HG03571 (cell line): Measurements from ENCODE around the gene CLEC16A.

Experiments used
- ATAC-seq: cut with Tn5 transposase; IDR thresholded peaks from one replicate; pipeline ENCODE4 v1.9.1; 2021; ENCODE audit not compliant: unreplicated experiment

The CLEC16A gene, protein sequence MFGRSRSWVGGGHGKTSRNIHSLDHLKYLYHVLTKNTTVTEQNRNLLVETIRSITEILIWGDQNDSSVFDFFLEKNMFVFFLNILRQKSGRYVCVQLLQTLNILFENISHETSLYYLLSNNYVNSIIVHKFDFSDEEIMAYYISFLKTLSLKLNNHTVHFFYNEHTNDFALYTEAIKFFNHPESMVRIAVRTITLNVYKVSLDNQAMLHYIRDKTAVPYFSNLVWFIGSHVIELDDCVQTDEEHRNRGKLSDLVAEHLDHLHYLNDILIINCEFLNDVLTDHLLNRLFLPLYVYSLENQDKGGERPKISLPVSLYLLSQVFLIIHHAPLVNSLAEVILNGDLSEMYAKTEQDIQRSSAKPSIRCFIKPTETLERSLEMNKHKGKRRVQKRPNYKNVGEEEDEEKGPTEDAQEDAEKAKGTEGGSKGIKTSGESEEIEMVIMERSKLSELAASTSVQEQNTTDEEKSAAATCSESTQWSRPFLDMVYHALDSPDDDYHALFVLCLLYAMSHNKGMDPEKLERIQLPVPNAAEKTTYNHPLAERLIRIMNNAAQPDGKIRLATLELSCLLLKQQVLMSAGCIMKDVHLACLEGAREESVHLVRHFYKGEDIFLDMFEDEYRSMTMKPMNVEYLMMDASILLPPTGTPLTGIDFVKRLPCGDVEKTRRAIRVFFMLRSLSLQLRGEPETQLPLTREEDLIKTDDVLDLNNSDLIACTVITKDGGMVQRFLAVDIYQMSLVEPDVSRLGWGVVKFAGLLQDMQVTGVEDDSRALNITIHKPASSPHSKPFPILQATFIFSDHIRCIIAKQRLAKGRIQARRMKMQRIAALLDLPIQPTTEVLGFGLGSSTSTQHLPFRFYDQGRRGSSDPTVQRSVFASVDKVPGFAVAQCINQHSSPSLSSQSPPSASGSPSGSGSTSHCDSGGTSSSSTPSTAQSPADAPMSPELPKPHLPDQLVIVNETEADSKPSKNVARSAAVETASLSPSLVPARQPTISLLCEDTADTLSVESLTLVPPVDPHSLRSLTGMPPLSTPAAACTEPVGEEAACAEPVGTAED

DNA sequence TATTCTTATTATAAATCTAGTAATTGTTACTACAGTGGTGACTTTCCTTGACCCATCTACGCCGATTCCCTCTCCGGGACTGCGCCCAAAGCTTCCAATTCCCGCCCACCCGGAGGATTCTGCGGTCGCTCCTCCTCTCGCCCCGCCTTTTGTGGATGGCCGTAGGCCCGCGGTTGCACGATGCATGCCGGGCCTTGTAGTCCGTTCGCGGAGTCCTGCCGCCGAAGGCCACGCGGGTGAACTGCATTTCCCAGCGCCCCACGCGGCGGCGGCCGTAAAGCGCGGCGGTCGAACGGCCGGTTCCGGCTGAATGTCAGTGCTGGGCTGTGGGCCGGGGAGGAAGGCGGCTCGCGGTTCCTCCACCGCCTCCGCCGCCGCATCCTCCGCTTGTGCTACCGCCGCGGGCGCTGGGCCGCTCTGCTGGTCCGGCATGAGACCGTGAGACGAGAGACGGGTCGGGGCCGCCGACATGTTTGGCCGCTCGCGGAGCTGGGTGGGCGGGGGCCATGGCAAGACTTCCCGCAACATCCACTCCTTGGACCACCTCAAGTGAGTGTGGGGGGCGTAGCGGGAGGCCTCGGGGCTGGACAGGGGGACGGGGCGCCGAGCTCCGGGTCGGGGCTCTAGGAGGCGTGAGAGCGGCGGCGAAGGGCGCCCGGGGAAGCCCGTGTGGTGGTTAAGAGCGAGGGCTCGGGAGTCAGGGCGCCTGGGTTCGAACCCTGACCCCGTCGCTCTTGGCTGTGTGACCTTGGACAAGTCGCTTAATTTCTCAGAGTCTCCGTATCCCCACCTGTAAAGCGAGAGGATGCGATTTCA is at the start of gene CLEC16A:
CLEC16A (plus strand) TSS at position 316 of the 816 bp plus-strand sequence; CDS start at position 470, 154 bp downstream.
- ATAC-seq = peak; percentile 63

DNA sequence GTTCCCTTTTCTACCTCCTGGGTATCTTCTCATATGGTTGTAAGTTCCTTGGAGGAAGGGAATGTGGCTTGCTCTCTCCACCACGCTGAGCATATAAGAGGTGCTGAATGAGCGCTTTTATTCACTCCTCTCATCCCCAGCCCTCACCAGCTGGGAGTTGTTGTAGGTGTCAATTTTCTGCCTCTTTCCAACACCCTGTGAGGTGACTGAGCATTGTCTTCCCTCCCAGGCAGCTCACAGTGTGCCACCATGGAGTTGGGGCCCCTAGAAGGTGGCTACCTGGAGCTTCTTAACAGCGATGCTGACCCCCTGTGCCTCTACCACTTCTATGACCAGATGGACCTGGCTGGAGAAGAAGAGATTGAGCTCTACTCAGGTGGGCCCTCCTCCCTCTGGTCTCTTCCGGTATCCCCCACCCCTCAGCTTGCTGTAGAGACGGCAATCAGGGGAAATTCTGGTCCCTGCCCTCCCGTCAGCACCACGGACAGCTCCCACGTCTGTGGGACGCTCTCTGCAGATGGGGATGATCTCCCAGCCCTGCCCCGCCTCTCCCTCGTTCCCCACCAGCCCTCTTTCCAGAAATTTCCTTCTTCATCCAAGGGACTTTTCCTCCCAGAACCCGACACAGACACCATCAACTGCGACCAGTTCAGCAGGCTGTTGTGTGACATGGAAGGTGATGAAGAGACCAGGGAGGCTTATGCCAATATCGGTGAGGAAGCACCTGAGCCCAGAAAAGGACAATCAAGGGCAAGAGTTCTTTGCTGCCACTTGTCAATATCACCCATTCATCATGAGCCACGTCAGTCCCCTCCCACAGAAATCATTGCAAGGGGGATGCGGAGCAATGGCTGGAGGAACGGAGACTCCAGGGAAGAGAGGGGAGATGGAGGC is 49.1 kb upstream of the CLEC16A start:
- ATAC-seq = no peak

DNA sequence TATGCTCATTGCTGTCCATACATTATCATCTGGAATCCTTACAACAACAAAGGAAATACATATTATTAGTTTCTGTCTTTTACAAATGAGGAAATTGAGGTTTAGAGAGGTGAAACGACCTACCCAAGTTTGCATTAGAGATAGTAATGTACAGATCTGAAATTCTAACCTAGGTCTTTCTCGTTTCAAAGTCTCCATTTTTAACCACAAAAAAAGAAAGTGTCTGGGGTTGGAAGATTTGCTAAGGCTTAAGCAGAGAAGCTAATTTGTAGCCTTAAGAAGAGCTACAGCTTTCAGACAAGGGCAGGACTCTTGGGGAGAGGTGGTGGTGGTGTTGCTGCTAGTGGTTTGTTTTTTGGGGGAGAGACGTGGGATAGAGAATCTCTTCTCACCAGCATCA is 48.2 kb upstream of the CLEC16A start:
- no peak for ATAC-seq

DNA sequence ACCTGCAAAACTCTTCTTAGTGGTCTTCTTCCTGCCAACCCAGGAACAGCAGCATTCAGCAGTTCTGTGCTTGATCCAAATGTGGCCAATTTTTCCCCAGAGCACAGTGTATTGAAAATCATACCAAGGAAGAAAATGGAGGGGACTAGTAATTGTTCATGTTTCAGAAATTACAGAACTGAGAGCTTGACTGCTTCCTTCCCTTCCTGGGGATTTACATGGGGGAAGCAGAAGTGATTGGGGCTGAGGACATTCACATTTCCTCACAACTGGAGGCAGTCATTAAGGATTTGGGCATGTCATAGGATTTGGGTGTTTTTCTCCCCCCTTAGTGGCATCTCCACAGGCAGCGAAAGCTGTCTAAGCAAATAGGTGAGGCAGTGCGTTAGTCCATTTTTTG is 47.6 kb upstream of the CLEC16A start:
- ATAC-seq = no peak

DNA sequence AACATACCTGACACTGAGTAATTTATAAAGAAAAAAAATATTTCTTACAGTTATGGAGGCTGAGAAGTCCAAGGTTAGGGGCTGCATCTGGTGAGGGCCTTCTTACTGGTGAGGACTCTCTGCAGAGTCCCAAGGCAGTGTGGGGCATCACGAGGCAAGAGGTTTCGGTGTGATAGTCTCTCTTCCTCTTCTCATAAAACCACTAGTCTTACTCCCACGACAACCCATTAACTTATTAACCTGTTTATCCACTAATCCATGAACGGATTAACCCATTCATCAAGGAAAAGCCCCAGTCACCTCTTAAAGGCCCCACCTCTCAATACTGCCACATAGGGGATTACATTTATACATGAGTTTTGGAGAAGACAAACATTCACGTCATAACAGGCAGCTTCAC is 47.2 kb upstream of the CLEC16A start:
- peak; percentile 58 for ATAC-seq

DNA sequence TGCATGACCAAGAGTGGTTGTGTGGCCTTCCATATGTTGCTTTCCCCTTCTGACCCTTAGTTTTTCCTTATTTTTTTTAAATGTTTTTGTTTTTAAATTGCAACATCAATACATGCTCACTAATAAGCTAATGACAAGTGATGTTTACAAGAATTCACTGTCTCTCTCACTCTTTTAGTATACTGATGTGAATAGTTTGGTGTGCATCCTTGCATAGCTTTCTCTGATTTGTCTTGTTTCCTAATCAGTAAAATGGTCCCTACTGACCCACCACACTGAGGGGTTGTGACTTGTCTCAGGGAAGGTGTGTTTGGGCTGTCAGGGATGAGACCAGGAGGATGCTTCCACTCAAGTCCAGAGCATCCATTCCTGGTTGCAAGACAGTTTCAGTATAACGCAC is 41.4 kb upstream of the CLEC16A start:
- ATAC-seq = no peak

DNA sequence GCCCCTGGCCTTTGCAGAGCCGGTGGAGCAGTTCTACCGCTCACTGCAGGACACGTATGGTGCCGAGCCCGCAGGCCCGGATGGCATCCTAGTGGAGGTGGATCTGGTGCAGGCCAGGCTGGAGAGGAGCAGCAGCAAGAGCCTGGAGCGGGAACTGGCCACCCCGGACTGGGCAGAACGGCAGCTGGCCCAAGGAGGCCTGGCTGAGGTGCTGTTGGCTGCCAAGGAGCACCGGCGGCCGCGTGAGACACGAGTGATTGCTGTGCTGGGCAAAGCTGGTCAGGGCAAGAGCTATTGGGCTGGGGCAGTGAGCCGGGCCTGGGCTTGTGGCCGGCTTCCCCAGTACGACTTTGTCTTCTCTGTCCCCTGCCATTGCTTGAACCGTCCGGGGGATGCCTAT is 37.9 kb upstream of the CLEC16A start:
- ATAC-seq = no peak

DNA sequence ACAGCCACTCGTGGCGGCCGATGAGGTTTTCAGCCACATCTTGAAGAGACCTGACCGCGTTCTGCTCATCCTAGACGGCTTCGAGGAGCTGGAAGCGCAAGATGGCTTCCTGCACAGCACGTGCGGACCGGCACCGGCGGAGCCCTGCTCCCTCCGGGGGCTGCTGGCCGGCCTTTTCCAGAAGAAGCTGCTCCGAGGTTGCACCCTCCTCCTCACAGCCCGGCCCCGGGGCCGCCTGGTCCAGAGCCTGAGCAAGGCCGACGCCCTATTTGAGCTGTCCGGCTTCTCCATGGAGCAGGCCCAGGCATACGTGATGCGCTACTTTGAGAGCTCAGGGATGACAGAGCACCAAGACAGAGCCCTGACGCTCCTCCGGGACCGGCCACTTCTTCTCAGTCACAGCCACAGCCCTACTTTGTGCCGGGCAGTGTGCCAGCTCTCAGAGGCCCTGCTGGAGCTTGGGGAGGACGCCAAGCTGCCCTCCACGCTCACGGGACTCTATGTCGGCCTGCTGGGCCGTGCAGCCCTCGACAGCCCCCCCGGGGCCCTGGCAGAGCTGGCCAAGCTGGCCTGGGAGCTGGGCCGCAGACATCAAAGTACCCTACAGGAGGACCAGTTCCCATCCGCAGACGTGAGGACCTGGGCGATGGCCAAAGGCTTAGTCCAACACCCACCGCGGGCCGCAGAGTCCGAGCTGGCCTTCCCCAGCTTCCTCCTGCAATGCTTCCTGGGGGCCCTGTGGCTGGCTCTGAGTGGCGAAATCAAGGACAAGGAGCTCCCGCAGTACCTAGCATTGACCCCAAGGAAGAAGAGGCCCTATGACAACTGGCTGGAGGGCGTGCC is 37.2 kb upstream of the CLEC16A start:
- ATAC-seq = no peak

DNA sequence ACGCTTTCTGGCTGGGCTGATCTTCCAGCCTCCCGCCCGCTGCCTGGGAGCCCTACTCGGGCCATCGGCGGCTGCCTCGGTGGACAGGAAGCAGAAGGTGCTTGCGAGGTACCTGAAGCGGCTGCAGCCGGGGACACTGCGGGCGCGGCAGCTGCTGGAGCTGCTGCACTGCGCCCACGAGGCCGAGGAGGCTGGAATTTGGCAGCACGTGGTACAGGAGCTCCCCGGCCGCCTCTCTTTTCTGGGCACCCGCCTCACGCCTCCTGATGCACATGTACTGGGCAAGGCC is 36.7 kb upstream of the CLEC16A start:
- no peak for ATAC-seq

DNA sequence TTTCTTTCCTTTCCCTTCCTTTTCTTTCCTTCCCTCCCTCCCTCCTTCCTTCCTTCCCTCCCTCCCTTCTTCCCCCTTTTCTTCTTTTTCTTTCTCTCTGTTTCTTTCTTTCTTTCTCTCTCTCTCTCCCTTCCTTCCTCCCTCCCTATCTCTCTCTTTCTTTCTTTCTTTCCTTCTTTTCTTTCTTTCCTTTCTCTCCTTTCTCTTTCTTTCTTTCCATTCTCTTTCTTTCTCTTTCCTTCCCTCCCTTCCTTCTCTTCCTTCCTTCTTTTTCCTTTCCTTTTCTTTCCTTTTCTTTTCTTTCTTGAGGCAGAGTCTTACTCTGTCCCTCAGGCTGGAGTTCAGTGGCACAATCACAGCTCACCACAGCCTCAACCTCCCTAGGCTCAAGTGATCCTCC is 33.1 kb upstream of the CLEC16A start:
- ATAC-seq = no peak

DNA sequence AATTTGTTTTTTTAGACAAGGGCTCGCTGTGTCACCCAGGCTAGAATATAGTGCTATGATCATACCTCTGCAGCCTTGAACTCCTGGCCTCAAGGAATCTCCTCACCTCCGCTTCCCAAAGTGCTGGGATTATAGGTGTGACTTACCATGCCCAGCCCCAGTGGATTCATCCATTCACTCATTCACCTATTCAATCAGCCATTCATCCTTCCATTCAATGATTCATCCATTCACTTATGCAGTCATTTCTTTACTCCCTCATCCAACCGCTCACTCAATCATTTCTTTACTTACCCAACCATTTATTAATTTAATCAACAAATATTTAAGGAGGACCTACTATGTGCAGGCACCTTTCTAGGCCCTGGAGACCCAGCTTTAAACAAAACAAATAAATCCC is 27.8 kb upstream of the CLEC16A start:
- no peak for ATAC-seq

DNA sequence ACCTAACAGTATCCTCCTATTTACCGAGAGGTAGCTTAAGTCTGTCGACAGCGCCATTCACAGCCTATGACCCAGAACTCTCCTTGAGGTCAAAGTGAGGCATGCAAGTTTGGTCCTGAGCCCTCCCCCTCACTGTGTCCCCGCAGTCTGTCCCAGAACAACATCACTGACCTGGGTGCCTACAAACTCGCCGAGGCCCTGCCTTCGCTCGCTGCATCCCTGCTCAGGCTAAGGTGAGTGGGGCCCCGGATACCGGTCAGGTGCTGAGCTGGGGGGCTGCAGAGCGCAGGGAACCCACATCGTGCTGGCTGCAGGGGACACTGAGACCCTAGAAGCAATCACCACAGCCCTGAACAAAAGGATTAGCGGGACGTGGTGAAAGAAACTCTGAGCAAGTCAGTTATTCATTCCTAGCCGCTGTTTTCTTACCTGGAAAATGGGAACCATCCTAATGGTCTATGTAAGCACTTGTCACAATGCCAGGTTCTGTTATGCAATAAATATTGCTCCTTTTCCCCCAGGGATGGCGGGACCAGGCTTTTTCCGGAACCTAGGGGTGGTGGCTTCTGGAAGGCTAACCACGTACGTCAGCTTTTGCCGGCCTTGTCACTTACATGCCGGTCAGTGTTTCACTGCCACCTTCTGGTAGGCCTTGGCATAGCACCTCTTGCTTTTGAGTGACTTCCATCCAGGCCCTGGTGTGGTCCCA is 25.9 kb upstream of the CLEC16A start:
- ATAC-seq = no peak

DNA sequence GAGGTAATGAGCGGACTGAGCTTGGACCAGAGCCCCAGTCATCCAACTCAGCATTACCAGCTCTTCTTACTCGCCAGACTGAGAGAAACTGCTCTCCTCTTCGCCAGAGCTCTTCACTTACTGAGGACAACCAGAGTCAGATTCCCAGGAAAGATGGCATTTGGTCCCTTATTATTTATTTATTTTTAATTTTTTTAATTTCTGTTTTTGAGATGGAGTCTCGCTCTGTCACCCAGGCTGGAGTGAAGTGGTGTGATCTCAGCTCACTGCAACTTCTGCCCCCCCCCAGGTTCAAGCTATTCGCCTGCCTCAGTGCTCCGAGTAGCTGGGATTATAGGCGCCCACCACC is 25.4 kb upstream of the CLEC16A start:
- no peak for ATAC-seq

DNA sequence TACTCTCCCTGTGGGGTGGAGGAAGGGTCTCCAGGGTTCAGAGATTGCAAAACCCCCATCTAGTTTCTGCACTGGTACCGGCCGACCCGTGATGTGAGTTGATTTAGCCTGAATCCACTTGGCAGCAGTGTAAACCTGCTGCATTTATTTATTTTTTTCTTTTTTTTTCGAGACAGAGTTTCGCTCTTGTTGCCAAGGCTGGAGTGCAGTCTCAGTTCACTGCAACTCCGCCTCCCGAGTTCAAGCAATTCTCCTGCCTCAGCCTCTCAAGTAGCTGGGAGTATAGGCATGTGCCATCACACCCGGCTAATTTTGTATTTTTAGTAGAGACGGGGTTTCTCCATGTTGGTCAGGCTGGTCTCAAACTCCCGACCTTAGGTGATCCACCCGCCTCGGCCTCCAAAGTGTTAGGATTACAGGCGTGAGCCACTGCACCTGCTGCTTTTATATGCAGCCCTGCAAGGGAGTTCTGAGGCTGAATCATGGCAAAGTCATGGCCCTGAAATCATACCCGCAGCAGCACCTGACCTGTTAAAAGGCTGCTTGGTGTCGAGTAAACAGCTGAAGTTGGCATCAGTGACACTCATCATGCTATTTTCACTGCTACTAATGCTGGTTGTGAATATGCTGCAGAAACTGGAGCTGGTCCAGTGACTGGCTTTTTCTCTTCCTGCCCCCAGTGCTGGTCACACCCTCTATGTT is 23.5 kb upstream of the CLEC16A start:
- ATAC-seq = no peak

DNA sequence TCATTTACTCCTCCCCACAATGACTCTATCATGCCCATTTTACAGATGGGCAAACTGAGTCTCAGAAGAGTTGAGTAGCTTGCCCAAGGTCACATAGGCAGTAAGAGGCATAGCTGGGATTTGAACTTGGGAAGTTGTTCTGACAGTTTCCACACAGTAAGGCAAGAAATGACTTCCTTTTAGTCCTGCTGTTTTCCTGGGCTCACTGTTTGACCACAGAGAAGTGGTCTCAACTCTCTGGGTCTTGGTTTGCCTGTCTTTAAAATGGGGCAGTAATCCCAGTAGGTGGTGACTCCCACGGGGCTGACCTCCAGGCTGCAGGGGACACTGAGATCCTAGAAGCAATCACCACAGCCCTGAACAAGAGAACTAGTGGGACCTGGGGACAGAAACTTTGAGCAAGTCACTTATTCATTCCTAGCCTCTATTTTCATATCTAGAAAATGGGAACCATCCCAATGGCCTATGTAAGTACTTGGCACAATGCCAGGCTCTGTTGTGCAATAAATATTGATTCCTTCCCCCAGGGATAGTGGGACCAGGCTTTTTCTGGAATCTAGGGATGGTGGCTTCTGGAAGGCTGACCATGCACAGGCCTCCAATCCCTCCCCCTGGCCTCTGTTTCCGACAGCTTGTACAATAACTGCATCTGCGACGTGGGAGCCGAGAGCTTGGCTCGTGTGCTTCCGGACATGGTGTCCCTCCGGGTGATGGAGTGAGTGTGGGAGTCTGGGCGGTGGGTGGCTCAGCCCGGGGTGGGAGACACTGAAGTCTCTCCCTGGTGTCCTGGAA is 22.6 kb upstream of the CLEC16A start:
- ATAC-seq = no peak

DNA sequence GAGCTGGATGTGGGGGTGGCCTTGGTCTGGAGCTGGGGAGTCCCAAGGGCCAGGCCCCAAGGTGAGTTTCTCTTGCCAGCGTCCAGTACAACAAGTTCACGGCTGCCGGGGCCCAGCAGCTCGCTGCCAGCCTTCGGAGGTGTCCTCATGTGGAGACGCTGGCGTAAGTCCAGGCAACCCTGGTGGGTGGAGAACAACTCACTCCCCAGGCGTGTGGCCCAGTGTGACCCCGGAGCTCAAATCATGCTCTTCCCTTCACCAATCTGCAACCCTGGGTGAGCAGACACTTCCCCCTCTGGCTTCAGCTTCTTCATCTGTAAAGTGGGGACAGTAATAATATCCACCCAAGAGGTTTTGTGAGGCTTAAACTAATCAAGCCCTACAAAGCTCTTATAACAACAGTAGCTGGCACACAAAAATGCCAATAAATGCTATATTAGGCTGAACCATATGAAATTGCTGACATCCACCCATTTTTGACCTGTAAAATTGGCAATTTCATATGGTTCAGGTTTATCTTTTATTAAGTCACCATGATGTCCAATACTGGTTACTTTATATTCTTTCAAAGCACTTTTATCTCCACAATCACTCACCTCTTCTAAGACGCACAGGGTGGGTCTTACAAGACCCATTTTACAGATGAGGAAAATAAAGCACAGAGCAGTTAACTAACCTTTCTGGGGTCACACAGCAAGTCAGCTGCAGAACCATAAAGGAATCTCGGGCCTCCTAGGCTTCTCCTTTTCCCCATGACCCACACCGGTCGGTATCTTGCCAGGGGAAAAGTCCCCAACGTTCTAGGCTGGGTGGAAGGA is 21.8 kb upstream of the CLEC16A start:
- no peak for ATAC-seq
